K562 (cell line): ENCODE results near the gene LSM6. TPM values are rescaled to one million over a fixed set of nuclear protein-coding genes. Genes with fewer than 3 reads are reported as not detected.

Experiments used
- ATAC-seq: fragments of 200-7000 bp; cut with Tn5 transposase; 3 replicates; pipeline ENCODE4 v1.9.1; 2020; ENCODE audit warnings: moderate library complexity
- BruUV-seq: library from RNA; stranded (reverse); fragments of 400-500 nt; replicated peaks from 2 replicates; lab custom pipeline; 2021; lab: Mats Ljungman, UMichigan
- CTCF ChIA-PET: fragments of 300-600 bp; formaldehyde crosslinking; extraction: SDS; loops from one replicate; lab custom pipeline; 2021; ENCODE audit warnings: low intra/inter-chr PET ratio; lab: Yijun Ruan, JAX
- POLR2A ChIA-PET: fragments of 300-600, 350-650 bp; sonication (Branson Sonifier 250); formaldehyde crosslinking; extraction: SDS; loops from one replicate; lab custom pipeline; 2021; ENCODE audit warnings: antibody characterized with exemption, inconsistent platforms; lab: Yijun Ruan, JAX
- DNase-seq, 4 experiments: peaks; one replicate each; pipeline versions ENCODE4 v3.0.0 to v3.0.0-alpha.2; 2011 to 2018; ENCODE audit warnings: low spot score in 3 of 4, mixed read lengths in 3 of 4; ENCODE audit errors: extremely low read depth in 1 of 4
- FAIRE-seq: peaks from 2 replicates; lab custom pipeline; 2011; peaks lifted over from hg19 to GRCh38; lab: Jason Lieb, UNC
- H2AFZ ChIP-seq: 2 replicates; pipeline ENCODE4 v1.6.0; 2011; ENCODE audit warnings: low read depth, low read length, control low read depth, inconsistent platforms
- H3K27ac ChIP-seq: fragments of 200-600 bp; 3 replicates; pipeline ENCODE4 v1.8.0; 2011; ENCODE audit warnings: low read depth, mild to moderate bottlenecking, control low read depth, inconsistent platforms, low read length, moderate library complexity, mixed read lengths; ENCODE audit errors: extremely low read depth
- H3K27me3 ChIP-seq, 2 experiments: fragments of 300-600 bp in 1 of 2; 2 replicates in 1 of 2; 3 replicates in 1 of 2; pipeline versions ENCODE4 v1.6.0 to v1.8.0; 2011; ENCODE audit warnings: inconsistent platforms in 2 of 2, low read length in 2 of 2, mild to moderate bottlenecking in 1 of 2, mixed read lengths in 1 of 2, moderate library complexity in 1 of 2; ENCODE audit not compliant: control insufficient read depth in 2 of 2, insufficient read depth in 2 of 2
- H3K36me3 ChIP-seq: fragments of 300-600 bp; 3 replicates; pipeline ENCODE4 v1.8.0; 2011; ENCODE audit warnings: mild to moderate bottlenecking, low read length, inconsistent platforms; ENCODE audit not compliant: control insufficient read depth, insufficient read depth
- H3K4me1 ChIP-seq, 2 experiments: fragments of 200-600 bp in 1 of 2; replicated peaks in 1 of 2; 2 replicates in 1 of 2; 3 replicates in 1 of 2; pipeline versions ENCODE4 v1.5.1 to v1.8.0; 2011; ENCODE audit warnings: inconsistent platforms in 2 of 2, low read length in 2 of 2, mild to moderate bottlenecking in 1 of 2, mixed read lengths in 1 of 2, moderate library complexity in 1 of 2; ENCODE audit not compliant: control insufficient read depth in 2 of 2, insufficient read depth in 2 of 2
- H3K4me2 ChIP-seq: 2 replicates; pipeline ENCODE4 v1.6.1; 2011; ENCODE audit warnings: low read length, control low read depth, inconsistent platforms, mixed read lengths; ENCODE audit not compliant: insufficient read depth
- H3K4me3 ChIP-seq: fragments of 200-600 bp; sonication (generic), shearing (Covaris generic); 2 replicates; pipeline ENCODE4 v1.5.1; 2016; ENCODE audit warnings: control low read depth, inconsistent platforms
- H3K79me2 ChIP-seq: fragments of 200-600 bp; 3 replicates; pipeline ENCODE4 v1.8.0; 2011; ENCODE audit warnings: low read length, inconsistent platforms; ENCODE audit not compliant: control insufficient read depth, insufficient read depth
- H3K9ac ChIP-seq, 2 experiments: 2 replicates each; pipeline versions ENCODE4 v1.6.0 to v1.6.1; 2011; ENCODE audit warnings: low read depth in 2 of 2, low read length in 2 of 2, control low read depth in 1 of 2, inconsistent platforms in 1 of 2, mild to moderate bottlenecking in 1 of 2, mixed read lengths in 1 of 2; ENCODE audit not compliant: insufficient read depth in 1 of 2
- H3K9me1 ChIP-seq: one replicate; pipeline ENCODE4 v1.6.0; 2011; ENCODE audit warnings: inconsistent platforms, mild to moderate bottlenecking, low read length, moderate library complexity; ENCODE audit not compliant: control insufficient read depth, insufficient read depth
- H3K9me3 ChIP-seq: replicated peaks from 2 replicates; pipeline ENCODE4 v1.5.1; 2011; ENCODE audit warnings: low read depth, low read length, inconsistent platforms; ENCODE audit not compliant: control insufficient read depth, insufficient read depth
- H4K20me1 ChIP-seq: replicated peaks from 2 replicates; pipeline ENCODE4 v1.6.1; 2011; ENCODE audit warnings: low read length, inconsistent platforms, mixed read lengths; ENCODE audit not compliant: control insufficient read depth, insufficient read depth
- CREB5 ChIP-seq: fragments of 250-450 bp; sonication (Bioruptor Pico); IDR thresholded peaks from 2 replicates; pipeline ENCODE4 v1.5.0; 2020; ENCODE audit warnings: mild to moderate bottlenecking
- KAT2B ChIP-seq: IDR thresholded peaks from one replicate; pipeline ENCODE4 v1.6.1; 2012; ENCODE audit warnings: low read depth, mild to moderate bottlenecking, control low read depth, inconsistent platforms, low read length, moderate library complexity
- SMARCA4 ChIP-seq: fragments of 450-650 bp; IDR thresholded peaks from 2 replicates; pipeline ENCODE4 v1.6.1; 2016
- SREBF1 ChIP-seq: fragments of 150-350 bp; IDR thresholded peaks from 2 replicates; pipeline ENCODE4 v1.6.1; 2014; ENCODE audit warnings: antibody characterized with exemption, low read depth, low read length, borderline replicate concordance
- ZNF324 ChIP-seq: fragments of 250-450 bp; sonication (Bioruptor Pico); IDR thresholded peaks from 2 replicates; pipeline ENCODE4 v1.4.0; 2020; ENCODE audit warnings: mild to moderate bottlenecking
- WGBS: fragments of 100-300 bp; shearing (Covaris generic); methylation state at CpG from one replicate; pipeline ENCODE4 v1.1.6; 2016; ENCODE audit warnings: low coverage, mixed read lengths; ENCODE audit not compliant: insufficient coverage; ENCODE audit errors: missing lambda C conversion rate; 5-methylcytosine and 5-hydroxymethylcytosine counted together
- in situ Hi-C: fragments of 300-500 bp; cut with MboI; formaldehyde crosslinking; loops from 4 replicates; pipeline ENCODE4 v1.15.0; 2018; ENCODE audit warnings: inconsistent platforms, mixed read lengths
- intact Hi-C: fragments of 100-400 bp; cut with micrococcal nuclease; formaldehyde crosslinking; loops from 2 replicates; pipeline ENCODE4 v1.14.2; 2022
- polyA plus RNA-seq, 8 experiments: library from polyadenylated mRNA; depleted of rRNA in 4 of 8; stranded (reverse) in 5 of 8; unstranded in 3 of 8; fragments of >200 nt; fragmentation: Nextera tagmentation in 2 of 8; fragmentation: Illumina TruSeq in 1 of 8; extraction: Ambion mirVana in 2 of 8; extraction: Trizol in 1 of 8; gene quantifications; 2 replicates each; pipeline versions ENCODE4 v1.2.1 to v1.2.3, GENCODE V29; 2011 to 2014; ENCODE audit warnings: inconsistent platforms in 1 of 8, missing spikeins in 1 of 8
- total RNA-seq, 7 experiments: library from RNA; depleted of rRNA in 6 of 7; stranded (reverse); fragments of >200 nt in 6 of 7; fragmentation: Illumina TruSeq in 2 of 7; extraction: Trizol in 2 of 7; gene quantifications; 2 replicates each; pipeline versions ENCODE4 v1.2.1 to v1.2.3, GENCODE V29; 2011 to 2021; ENCODE audit warnings: low replicate concordance in 1 of 7
- TF ChIP-seq, protein P1 (sequence below): fragments of 450-650 bp; formaldehyde crosslinking; IDR thresholded peaks from 2 replicates; pipeline ENCODE4 v1.4.0; 2020; ENCODE audit warnings: mild to moderate bottlenecking

LSM6 gene
- total and polyA plus RNA-seq, 9 of the 15 experiments (the other 6 are each of a cell fraction or from before 2014, with no cell fraction given), result 39.9 to 150 (median 97.4) TPM

- intact Hi-C loops, result no loop called here
- Histone ChIP-seq H3K79me2 (no peaks in the 10 kb centered on the region), H3K4me3 (no peak overlapping the region), H3K27ac (no peak overlapping the region), H3K36me3 (no peaks in the 10 kb centered on the region), H3K4me1 (no peaks in the 10 kb centered on the region)
- POLR2A ChIA-PET, result interaction anchor here (0.6 to 0.7 kb wide), 2 partner anchors 34 to 1826 kb away, joined by 3 read pairs; no protein-coding TSS in a partner anchor
- no peak for DNase-seq
- WGBS, result 0% methylated on average over 4 of the region's 4 CpGs
- TF ChIP-seq CREB5 (no peak), KAT2B (no peak), ZNF324 (CRISPR knock-in tag) (no peak), SMARCA4 (no peak), SREBF1 (no peak)
- TF ChIP-seq, protein P1, sequence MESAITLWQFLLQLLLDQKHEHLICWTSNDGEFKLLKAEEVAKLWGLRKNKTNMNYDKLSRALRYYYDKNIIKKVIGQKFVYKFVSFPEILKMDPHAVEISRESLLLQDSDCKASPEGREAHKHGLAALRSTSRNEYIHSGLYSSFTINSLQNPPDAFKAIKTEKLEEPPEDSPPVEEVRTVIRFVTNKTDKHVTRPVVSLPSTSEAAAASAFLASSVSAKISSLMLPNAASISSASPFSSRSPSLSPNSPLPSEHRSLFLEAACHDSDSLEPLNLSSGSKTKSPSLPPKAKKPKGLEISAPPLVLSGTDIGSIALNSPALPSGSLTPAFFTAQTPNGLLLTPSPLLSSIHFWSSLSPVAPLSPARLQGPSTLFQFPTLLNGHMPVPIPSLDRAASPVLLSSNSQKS, result no peak
- TF ChIP-seq, all 486 proteins: peak for 0
- no TSS peak for BruUV-seq
- no peaks in the 10 kb centered on the region for H3K27me3 ChIP-seq
- in situ Hi-C loops, result no loop called here
- H4K20me1 ChIP-seq, result no peaks in the 10 kb centered on the region
- FAIRE-seq (no peak), ATAC-seq (no peak)
- H3K4me2 ChIP-seq, result no peak overlapping the region
- CTCF ChIA-PET, result no interaction called here
- no peaks in the 10 kb centered on the region for H3K9me1 ChIP-seq
- H2AFZ ChIP-seq, result no peak overlapping the region
- no peak overlapping the region for H3K9ac ChIP-seq
- no peaks in the 10 kb centered on the region for H3K9me3 ChIP-seq
These were observed 27.5 kb upstream of the LSM6 start for GRCh38 chr4:146148021-146148420.
